Thymus (tissue), 11 donors: ENCODE data around the gene HIGD1A. TPM values are rescaled to one million over a fixed set of nuclear protein-coding genes. Genes with fewer than 3 reads are reported as not detected.

Source experiments
- DNase-seq, 9 donors: peaks; one replicate each; pipeline ENCODE4 v3.0.0-alpha.2; 2013; ENCODE audit warnings: low spot score in 9 of 9, low read depth in 6 of 9, missing footprints in 1 of 9
- H3K27ac ChIP-seq, 2 donors: one replicate each; pipeline ENCODE4 v1.5.1; 2013; ENCODE audit warnings: control low read depth in 1 of 2, low read depth in 1 of 2, low read length in 1 of 2, mild to moderate bottlenecking in 1 of 2, moderate library complexity in 1 of 2
- H3K27me3 ChIP-seq, 2 donors: one replicate each; pipeline ENCODE4 v1.5.1; 2013; ENCODE audit warnings: low read length in 1 of 2; ENCODE audit not compliant: control insufficient read depth in 2 of 2, insufficient read depth in 1 of 2
- H3K36me3 ChIP-seq, 2 donors: one replicate each; pipeline ENCODE4 v1.5.1; 2013; ENCODE audit warnings: low read length in 1 of 2, mild to moderate bottlenecking in 1 of 2, moderate library complexity in 1 of 2; ENCODE audit not compliant: control insufficient read depth in 2 of 2, insufficient read depth in 2 of 2
- H3K4me1 ChIP-seq, 2 donors: one replicate each; pipeline ENCODE4 v1.5.1; 2013; ENCODE audit warnings: low read length in 2 of 2; ENCODE audit not compliant: control insufficient read depth in 2 of 2, insufficient read depth in 2 of 2
- H3K4me3 ChIP-seq, 2 donors: one replicate each; pipeline ENCODE4 v1.5.1; 2013; ENCODE audit warnings: low read length in 2 of 2, control low read depth in 1 of 2, mild to moderate bottlenecking in 1 of 2
- H3K9me3 ChIP-seq, 2 donors: one replicate each; pipeline ENCODE4 v1.5.1; 2013; ENCODE audit warnings: low read length in 1 of 2, mild to moderate bottlenecking in 1 of 2; ENCODE audit not compliant: control insufficient read depth in 2 of 2, insufficient read depth in 1 of 2
- WGBS: extraction: QIAGEN DNeasy Blood & Tissue Kit; methylation state at CpG from one replicate; pipeline ENCODE4 v1.1.7; 2013; 5-methylcytosine and 5-hydroxymethylcytosine counted together
- polyA plus RNA-seq: library from polyadenylated mRNA; stranded (reverse); fragments of 200-250 nt; gene quantifications from one replicate; pipeline ENCODE4 v1.2.3, GENCODE V29; 2013
- total RNA-seq: library from RNA; stranded (reverse); fragments of 120-200 nt; gene quantifications from one replicate; pipeline ENCODE4 v1.2.4, GENCODE V29; 2013
- donor health status: healthy.

The HIGD1A gene
- total and polyA plus RNA-seq, 2 donors = 82.9 to 155 TPM

GRCh38 chr3:42836150-42837123 lies 32.1 kb upstream of the HIGD1A start:
- 94% methylated on average over 5 of the region's 5 CpGs for WGBS
- H3K4me1 ChIP-seq = no peaks in the 10 kb centered on the region

GRCh38 chr3:42831321-42831713 lies 27.0 kb upstream of the HIGD1A start:
- Histone ChIP-seq H3K4me1 (peaks cover 0 to 3% of the 10 kb centered on the region in 2 donors), H3K9me3 (no peaks in the 10 kb centered on the region), H3K27ac (no peak overlapping the region), H3K4me3 (no peak overlapping the region), H3K27me3 (no peaks in the 10 kb centered on the region), H3K36me3 (no peaks in the 10 kb centered on the region)
- peak; percentile 36 to 85 (median 52) for DNase-seq
- WGBS = 27% methylated on average over 3 of the region's 3 CpGs

More at GRCh38 chr3:42836150-42837123, 32.1 kb upstream of the HIGD1A start:
- no peaks in the 10 kb centered on the region for H3K27me3 ChIP-seq
- no peak for DNase-seq
- no peak overlapping the region for H3K27ac ChIP-seq
- no peaks in the 10 kb centered on the region for H3K36me3 ChIP-seq
- H3K4me3 ChIP-seq = no peak overlapping the region
- no peaks in the 10 kb centered on the region for H3K9me3 ChIP-seq

GRCh38 chr3:42830437-42831320 lies 26.4 kb upstream of the HIGD1A start:
- H3K36me3 ChIP-seq = no peaks in the 10 kb centered on the region
- no peak overlapping the region for H3K27ac ChIP-seq
- H3K9me3 ChIP-seq = no peaks in the 10 kb centered on the region
- peaks cover 0 to 3% of the 10 kb centered on the region in 2 donors for H3K4me1 ChIP-seq
- no peaks in the 10 kb centered on the region for H3K27me3 ChIP-seq
- no peak overlapping the region for H3K4me3 ChIP-seq
- WGBS = 59% methylated on average over 7 of the region's 7 CpGs
- DNase-seq = peak in 2 of 9 donors; percentile 13 to 41

- Histone ChIP-seq H3K27me3 (no peaks in the 10 kb centered on the region), H3K4me1 (peaks cover 0 to 3% of the 10 kb centered on the region in 2 donors), H3K9me3 (no peaks in the 10 kb centered on the region), H3K4me3 (no peak overlapping the region), H3K27ac (no peak overlapping the region), H3K36me3 (no peaks in the 10 kb centered on the region)
- 91% methylated on average over 5 of the region's 5 CpGs for WGBS
- no peak for DNase-seq
Measured at GRCh38 chr3:42829628-42830436, 25.5 kb upstream of the HIGD1A start.

- Histone ChIP-seq H3K4me1 (peaks cover 0 to 3% of the 10 kb centered on the region in 2 donors), H3K27ac (no peak overlapping the region), H3K4me3 (no peak overlapping the region), H3K9me3 (no peaks in the 10 kb centered on the region), H3K36me3 (no peaks in the 10 kb centered on the region), H3K27me3 (no peaks in the 10 kb centered on the region)
- no peak for DNase-seq
- WGBS = 99% methylated on average over 5 of the region's 5 CpGs
Measured at GRCh38 chr3:42829083-42829627, 24.9 kb upstream of the HIGD1A start.

GRCh38 chr3:42827654-42828053 lies 23.4 kb upstream of the HIGD1A start:
- 93% methylated on average over 4 of the region's 4 CpGs for WGBS
- DNase-seq = no peak
- H3K4me3 ChIP-seq = no peak overlapping the region
- H3K9me3 ChIP-seq = no peaks in the 10 kb centered on the region
- H3K27me3 ChIP-seq = no peaks in the 10 kb centered on the region
- no peaks in the 10 kb centered on the region for H3K36me3 ChIP-seq
- H3K4me1 ChIP-seq = peaks cover 0 to 3% of the 10 kb centered on the region in 2 donors
- H3K27ac ChIP-seq = no peak overlapping the region

- Histone ChIP-seq H3K36me3 (no peaks in the 10 kb centered on the region), H3K27me3 (no peaks in the 10 kb centered on the region), H3K4me1 (peaks cover 0 to 3% of the 10 kb centered on the region in 2 donors), H3K9me3 (no peaks in the 10 kb centered on the region), H3K4me3 (no peak overlapping the region), H3K27ac (no peak overlapping the region)
- no peak for DNase-seq
Measured at GRCh38 chr3:42827023-42827422, 22.7 kb upstream of the HIGD1A start.

- no peaks in the 10 kb centered on the region for H3K36me3 ChIP-seq
- no peak overlapping the region for H3K4me3 ChIP-seq
- no peak for DNase-seq
- peaks cover 0 to 3% of the 10 kb centered on the region in 2 donors for H3K4me1 ChIP-seq
- H3K27ac ChIP-seq = no peak overlapping the region
- no peaks in the 10 kb centered on the region for H3K9me3 ChIP-seq
- no peaks in the 10 kb centered on the region for H3K27me3 ChIP-seq
Measured at GRCh38 chr3:42826141-42826540, 21.9 kb upstream of the HIGD1A start.
